Activated CD8-positive, alpha-beta memory T cell treated with anti-CD3 and anti-CD28 coated beads for 48 hours (primary cell): ENCODE results near the gene IGSF21.

Experiments
- DNase-seq, 3 experiments: peaks; one replicate each; pipeline ENCODE4 v3.0.0-alpha.2; 2020; ENCODE audit warnings: low read depth in 2 of 3, low spot score in 2 of 3

IGSF21 gene

GRCh38 chr1:18292531-18292930, 184.9 kb downstream of the IGSF21 start:
- no peak for DNase-seq

GRCh38 chr1:18293291-18293690, 185.7 kb downstream of the IGSF21 start:
- DNase-seq: no peak

- DNase-seq: no peak
Measured at GRCh38 chr1:18294437-18295176, 187.0 kb downstream of the IGSF21 start.

- DNase-seq: no peak
Measured at GRCh38 chr1:18297896-18298648, 190.5 kb downstream of the IGSF21 start.

- peak in 1 of 3 experiments; percentile 1 for DNase-seq
Measured at GRCh38 chr1:18299441-18300338, 192.1 kb downstream of the IGSF21 start.

GRCh38 chr1:18300376-18300775, 192.8 kb downstream of the IGSF21 start:
- DNase-seq: no peak

GRCh38 chr1:18302788-18303413, 195.3 kb downstream of the IGSF21 start:
- DNase-seq: peak in 1 of 3 experiments; percentile 3

- DNase-seq: no peak
Measured at GRCh38 chr1:18304151-18304869, 196.7 kb downstream of the IGSF21 start.

- no peak for DNase-seq
Measured at GRCh38 chr1:18305182-18305795, 197.7 kb downstream of the IGSF21 start.

GRCh38 chr1:18307329-18307898, 199.8 kb downstream of the IGSF21 start:
- DNase-seq: no peak

- no peak for DNase-seq
Measured at GRCh38 chr1:18309552-18310155, 202.1 kb downstream of the IGSF21 start.

- no peak for DNase-seq
Measured at GRCh38 chr1:18312961-18313360, 205.4 kb downstream of the IGSF21 start.

GRCh38 chr1:18313523-18313922, 205.9 kb downstream of the IGSF21 start:
- DNase-seq: no peak

GRCh38 chr1:18314399-18314798, 206.8 kb downstream of the IGSF21 start:
- no peak for DNase-seq

- DNase-seq: no peak
Measured at GRCh38 chr1:18315449-18315848, 207.9 kb downstream of the IGSF21 start.

GRCh38 chr1:18316764-18317163, 209.2 kb downstream of the IGSF21 start:
- DNase-seq: no peak

- no peak for DNase-seq
Measured at GRCh38 chr1:18319099-18319498, 211.5 kb downstream of the IGSF21 start.

GRCh38 chr1:18320051-18320450, 212.5 kb downstream of the IGSF21 start:
- no peak for DNase-seq

- DNase-seq: no peak
Measured at GRCh38 chr1:18322368-18323032, 214.9 kb downstream of the IGSF21 start.
